HG03432 (cell line): Measurements from ENCODE around the gene TLL2.

Source experiments
- ATAC-seq: cut with Tn5 transposase; IDR thresholded peaks from one replicate; pipeline ENCODE4 v1.9.1; 2021; ENCODE audit warnings: mild to moderate bottlenecking, moderate library complexity; ENCODE audit not compliant: unreplicated experiment

Gene TLL2

GRCh38 chr10:96334616-96335526, 178.9 kb downstream of the TLL2 start:
- no peak for ATAC-seq

DNA sequence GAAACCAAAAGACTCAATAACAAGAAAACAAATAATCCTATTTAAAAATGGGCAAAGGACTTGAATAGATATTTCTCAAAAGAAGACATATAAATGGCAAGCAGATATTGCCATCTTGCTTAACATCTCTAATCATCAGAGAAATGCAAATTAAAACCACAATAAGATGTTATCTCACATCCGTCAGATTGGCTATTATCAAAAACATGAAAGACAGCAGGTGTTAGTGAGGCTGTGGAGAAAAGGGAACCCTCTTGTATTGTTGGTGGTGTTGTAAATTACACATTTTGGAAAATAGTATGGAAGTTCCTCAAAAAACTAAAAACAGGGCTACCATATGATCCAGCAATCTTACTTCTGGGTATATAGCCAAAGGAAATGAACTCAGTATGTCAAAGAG, 180.6 kb downstream of the TLL2 start:
- no peak for ATAC-seq

DNA sequence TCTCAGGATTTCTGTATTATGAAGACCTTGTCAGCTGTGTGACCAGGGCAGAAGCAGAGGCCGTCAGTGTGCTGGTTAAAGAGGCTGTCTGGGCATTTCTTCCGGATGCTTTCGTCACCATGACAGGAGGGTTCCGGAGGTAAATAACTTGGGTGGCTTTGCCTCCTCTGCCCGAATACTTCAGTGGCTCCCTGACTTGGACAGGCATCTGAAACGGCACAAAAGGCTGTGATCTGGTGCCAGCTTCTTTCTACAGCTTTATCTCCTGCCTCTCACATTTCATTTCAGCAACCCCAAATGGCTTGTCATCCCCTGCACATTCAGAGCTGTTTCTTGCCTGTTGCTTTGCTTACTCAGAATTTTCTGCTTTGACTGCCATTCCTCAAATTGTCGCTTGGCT, 186.3 kb downstream of the TLL2 start:
- ATAC-seq = no peak

DNA sequence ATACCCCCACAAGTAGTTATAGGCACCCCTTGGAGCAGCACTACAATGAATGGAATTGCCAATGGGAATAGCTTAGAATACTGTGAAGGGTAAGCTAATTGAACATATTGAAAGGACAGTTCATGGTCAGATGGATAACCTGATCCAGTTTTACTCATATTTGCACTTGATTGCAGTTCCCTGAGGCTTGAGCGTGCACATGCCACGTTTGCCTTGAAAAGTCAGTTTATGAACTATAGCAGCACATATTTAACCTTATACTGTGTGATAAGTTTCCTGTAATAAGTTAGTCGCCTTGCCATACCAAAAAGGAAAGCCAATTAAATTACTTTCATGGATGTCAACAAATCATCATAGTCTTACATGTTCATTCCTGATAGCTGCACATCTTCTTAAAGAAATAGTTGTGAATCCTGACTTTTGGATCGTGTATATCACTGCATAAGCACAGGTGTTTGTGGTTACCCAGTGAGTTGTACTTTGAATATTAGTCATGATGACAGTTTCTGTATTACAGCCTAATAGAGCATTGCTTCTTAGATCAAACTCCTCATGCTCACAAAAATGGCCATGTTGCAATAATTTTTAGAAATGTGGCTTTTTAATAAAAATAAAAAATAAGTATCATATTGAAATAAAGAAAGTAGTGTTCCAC, 187.9 kb downstream of the TLL2 start:
- peak; percentile 98 for ATAC-seq

DNA sequence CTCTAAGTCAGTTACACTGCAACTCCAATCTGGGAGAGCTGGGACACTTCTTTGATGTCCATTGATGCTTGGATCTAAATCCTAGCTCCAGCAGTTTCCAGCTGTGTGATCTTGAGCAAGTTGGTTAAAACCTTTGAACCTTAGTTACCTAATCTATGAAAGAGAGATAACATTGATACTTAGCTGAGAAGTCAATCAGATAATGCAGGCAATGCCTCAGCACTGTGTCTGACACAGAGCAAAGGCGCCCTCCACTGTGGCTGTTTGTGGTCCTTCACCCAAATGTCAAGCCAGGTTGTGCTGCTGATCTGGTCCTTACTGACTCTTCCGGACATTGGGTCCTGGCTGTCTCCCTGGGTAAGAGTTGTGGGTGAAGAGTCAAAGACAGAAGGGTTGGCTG, 189.3 kb downstream of the TLL2 start:
- no peak for ATAC-seq

DNA sequence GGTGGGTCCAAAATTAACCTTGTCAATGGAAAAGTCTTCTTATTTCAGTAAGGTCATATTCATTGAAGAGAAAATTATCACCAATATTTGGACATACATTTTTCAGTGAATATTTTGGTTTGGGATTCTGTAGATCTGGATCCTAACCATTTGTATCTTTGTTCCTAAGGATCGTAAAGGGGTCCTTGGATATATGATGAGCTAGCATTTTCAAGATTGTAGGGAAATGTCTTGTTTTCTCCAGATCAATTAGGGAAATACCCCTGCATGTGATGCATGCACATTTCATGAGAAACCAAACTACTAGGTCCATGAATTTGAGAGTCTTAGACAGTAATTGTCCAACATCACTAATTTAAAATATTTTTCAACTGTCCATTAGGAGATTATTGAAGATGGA, 191.5 kb downstream of the TLL2 start:
- no peak for ATAC-seq

DNA sequence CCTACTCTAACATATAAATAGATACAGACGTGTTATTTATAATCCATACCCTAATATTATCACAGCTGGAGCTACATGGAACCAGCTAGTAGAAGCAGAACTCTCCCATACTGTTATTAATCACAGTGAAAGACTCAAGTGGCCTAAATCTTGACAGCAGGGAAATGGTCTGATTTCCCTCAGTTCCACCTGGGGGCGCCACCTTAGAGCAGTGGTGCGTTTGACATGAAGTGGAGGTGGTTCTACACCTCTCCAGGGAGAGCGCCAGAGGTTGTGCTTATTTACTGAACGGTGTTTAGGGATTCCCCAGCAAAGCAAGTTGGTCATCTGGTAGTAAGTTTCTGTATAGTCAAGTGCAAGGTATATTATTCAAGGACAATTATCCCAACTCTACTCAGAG, 191.9 kb downstream of the TLL2 start:
- no peak for ATAC-seq

- no peak for ATAC-seq
Measured at GRCh38 chr10:96319754-96320474, 193.8 kb downstream of the TLL2 start.

DNA sequence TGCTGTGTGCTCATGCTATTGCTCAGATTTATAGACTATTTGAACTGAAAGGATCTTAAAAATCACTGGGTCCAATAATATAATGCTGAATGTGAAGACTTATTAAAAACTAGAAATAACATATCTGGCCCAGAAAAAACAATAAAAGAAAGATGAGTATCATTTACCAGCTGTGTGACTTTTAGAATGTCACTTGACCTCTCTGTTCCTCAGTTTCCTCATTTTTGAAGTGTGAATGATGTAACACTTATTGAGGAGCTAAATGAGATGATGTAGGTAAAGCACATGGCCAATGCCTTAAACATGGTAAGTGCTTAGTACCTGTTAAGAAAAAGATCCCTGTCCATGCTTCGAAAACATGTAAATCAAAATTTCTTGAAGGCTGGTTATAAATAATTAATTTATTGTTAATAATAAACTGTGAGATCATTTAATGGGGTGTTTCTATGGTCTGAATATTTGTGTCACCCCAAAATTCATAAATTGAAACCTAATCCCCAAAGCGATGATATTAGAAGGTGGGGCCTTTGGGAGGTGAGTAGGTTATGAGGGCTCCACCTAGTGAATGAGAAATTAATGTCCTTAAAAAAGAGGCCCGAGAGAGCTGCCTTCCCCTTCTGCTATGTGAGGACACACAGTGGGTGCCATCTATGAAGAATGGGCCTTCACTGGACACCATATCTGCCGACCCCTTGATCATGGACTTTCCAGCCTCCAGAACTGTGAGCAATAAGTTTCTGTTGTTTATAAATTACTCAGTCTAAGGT, 196.5 kb downstream of the TLL2 start:
- no peak for ATAC-seq
